ENCODE data around the gene PRF1. TPM values are rescaled to one million over a fixed set of nuclear protein-coding genes. Genes with fewer than 3 reads are reported as not detected.
A peak's percentile ranks its signal among the peaks of the same experiment; 100 is the strongest.

PRF1 gene
- total and polyA plus RNA-seq, 8 donors = 2.6 to 15.0 (median 4.5) TPM

DNA sequence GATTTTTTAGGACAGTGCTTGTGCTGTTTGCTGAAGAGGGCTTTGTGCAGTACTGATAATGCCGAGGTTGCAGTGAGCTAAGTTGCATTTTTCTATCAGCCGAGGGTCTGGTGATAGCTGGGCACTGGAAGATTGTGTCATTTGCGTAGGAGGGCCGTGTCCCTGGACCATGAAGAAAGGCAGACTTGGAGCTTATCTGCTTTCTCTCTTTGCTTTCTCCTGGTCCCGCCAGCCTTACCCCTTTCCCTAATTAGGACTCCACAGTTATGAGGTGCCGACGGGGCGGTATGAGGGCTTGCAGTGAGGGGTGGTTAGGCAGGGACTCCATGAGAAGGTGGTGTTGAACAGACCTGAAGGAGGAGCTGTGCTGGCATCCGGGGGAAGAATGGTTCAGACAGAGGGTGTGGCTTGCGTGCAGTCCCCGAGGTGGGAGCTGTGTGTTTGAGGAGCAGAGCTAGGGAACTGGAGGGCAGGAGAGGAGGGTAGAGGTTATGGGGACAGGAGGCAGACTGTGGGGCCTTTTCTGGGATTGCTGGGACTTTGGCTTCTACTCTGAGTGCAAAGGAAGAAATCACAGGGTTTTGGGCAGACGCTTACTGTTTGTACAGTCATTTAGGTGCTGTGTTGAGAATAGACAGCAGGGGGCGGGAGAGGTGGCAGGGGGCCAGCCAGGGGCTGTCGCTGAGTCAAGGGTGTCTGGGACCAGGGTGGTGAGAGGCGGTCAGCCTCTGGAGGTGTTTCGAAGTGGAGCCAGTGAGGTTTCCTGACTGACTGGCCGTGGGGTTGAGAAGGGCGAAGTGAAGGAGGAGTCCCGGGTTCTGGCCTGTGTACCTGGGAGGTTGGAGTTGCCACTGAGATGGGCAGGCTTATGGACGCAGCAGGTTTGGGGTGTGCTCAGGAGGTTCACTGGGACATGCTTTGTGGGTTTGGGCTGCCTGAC is 43.4 kb downstream of the PRF1 start:
- H3K9me3 ChIP-seq = no peaks in the 10 kb centered on the region
- peaks cover 0 to under 1% of the 10 kb centered on the region in 2 donors for H3K36me3 ChIP-seq
- TF ChIP-seq CTCF (IDR thresholded peaks at IDR 0.05) = peak; percentile 39 to 45
- DNase-seq (peak; percentile 40 to 82 (median 74)), ATAC-seq (peak; percentile 93)
- no peak overlapping the region for H3K27ac ChIP-seq
- no peak overlapping the region for H3K4me3 ChIP-seq
- intact Hi-C loops (cut with DNase I) = loop anchor here in 1 of 2 donors (10.0 kb wide), 1 partner anchor 206 kb away; no protein-coding TSS in a partner anchor
- H3K4me1 ChIP-seq = peaks cover 16 to 37% of the 10 kb centered on the region in 2 donors
- no peaks in the 10 kb centered on the region for H3K27me3 ChIP-seq

- intact Hi-C loops (cut with DNase I) = loop anchor here in 1 of 2 donors (10.0 kb wide), 1 partner anchor 207 kb away; no protein-coding TSS in a partner anchor
- H3K4me1 ChIP-seq = peaks cover 16 to 37% of the 10 kb centered on the region in 2 donors
- no peak overlapping the region for H3K27ac ChIP-seq
- no peak overlapping the region for H3K4me3 ChIP-seq
- TF ChIP-seq CTCF (IDR thresholded peaks at IDR 0.05) = no peak
- peak in 1 of 4 donors; percentile 14 for DNase-seq
- ATAC-seq = no peak
- no peaks in the 10 kb centered on the region for H3K27me3 ChIP-seq
- H3K36me3 ChIP-seq = no peaks in the 10 kb centered on the region
- H3K9me3 ChIP-seq = no peaks in the 10 kb centered on the region
These were observed 44.2 kb downstream of the PRF1 start for GRCh38 chr10:70558295-70558694.

DNA sequence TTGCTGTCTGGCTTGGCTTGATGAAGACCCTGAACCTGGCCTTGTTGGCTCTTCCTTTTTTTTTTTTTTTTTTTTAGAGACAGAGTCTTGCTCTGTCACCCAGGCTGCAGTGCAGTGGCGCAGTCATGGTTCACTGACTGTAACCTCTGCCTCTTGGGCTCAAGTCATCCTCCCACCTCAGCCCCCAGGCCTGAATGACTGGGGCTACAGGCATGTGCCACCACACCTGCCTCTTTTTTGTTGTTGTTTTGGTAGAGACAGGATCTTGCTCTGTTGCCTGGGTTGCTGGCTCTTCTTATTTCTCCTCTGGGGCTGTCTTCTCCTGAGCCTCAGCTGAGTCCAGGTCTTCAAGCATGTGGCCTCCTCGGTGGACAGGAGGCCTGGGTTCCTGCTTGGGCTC is 44.7 kb downstream of the PRF1 start:
- DNase-seq = peak in 1 of 4 donors; percentile 4
- TF ChIP-seq CTCF (IDR thresholded peaks at IDR 0.05) = no peak
- H3K4me3 ChIP-seq = no peak overlapping the region
- peaks cover 16 to 37% of the 10 kb centered on the region in 2 donors for H3K4me1 ChIP-seq
- no peak for ATAC-seq
- no peaks in the 10 kb centered on the region for H3K27me3 ChIP-seq
- H3K36me3 ChIP-seq = no peaks in the 10 kb centered on the region
- intact Hi-C loops (cut with DNase I) = loop anchor here in 1 of 2 donors (10.0 kb wide), 1 partner anchor 207 kb away; no protein-coding TSS in a partner anchor
- H3K9me3 ChIP-seq = no peaks in the 10 kb centered on the region
- H3K27ac ChIP-seq = no peak overlapping the region

GRCh38 chr10:70557086-70557845 is 45.3 kb downstream of the PRF1 start:
- intact Hi-C loops (cut with DNase I) = loop anchor here in 1 of 2 donors (10.0 kb wide), 1 partner anchor 208 kb away; no protein-coding TSS in a partner anchor
- DNase-seq = peak in 1 of 4 donors; percentile 30
- H3K4me1 ChIP-seq = peaks cover 16 to 36% of the 10 kb centered on the region in 2 donors
- H3K9me3 ChIP-seq = no peaks in the 10 kb centered on the region
- no peaks in the 10 kb centered on the region for H3K27me3 ChIP-seq
- H3K27ac ChIP-seq = no peak overlapping the region
- no peak overlapping the region for H3K4me3 ChIP-seq
- H3K36me3 ChIP-seq = no peaks in the 10 kb centered on the region
- ATAC-seq = no peak
- TF ChIP-seq CTCF (IDR thresholded peaks at IDR 0.05) = no peak

All from left lung (tissue), 10 donors.